Prostate gland (tissue), 2 donors: ENCODE results near the gene L1CAM. TPM values are rescaled to one million over a fixed set of nuclear protein-coding genes. Genes with fewer than 3 reads are reported as not detected.

Experiments
- DNase-seq: peaks from one replicate; pipeline ENCODE4 v3.0.0-alpha.2; 2019; ENCODE audit warnings: low spot score
- H3K27ac ChIP-seq, 2 donors: fragments of 200-600 bp; sonication (generic); 2 replicates each; pipeline ENCODE4 v1.5.1; 2017 to 2019
- H3K27me3 ChIP-seq: fragments of 200-600 bp; sonication (generic); replicated peaks from 2 replicates; pipeline ENCODE4 v1.5.1; 2019; ENCODE audit not compliant: insufficient read depth
- H3K36me3 ChIP-seq, 2 donors: fragments of 200-600 bp; sonication (generic); 1 replicate in 1 of 2; 2 replicates in 1 of 2; pipeline versions ENCODE4 v1.5.1 to v1.8.1; 2017 to 2019
- H3K4me1 ChIP-seq: fragments of 200-600 bp; sonication (generic); replicated peaks from 2 replicates; pipeline ENCODE4 v1.5.1; 2019
- H3K4me3 ChIP-seq, 2 donors: fragments of 200-600 bp; sonication (generic); 2 replicates each; pipeline ENCODE4 v1.5.1; 2017 to 2019
- H3K9me3 ChIP-seq: fragments of 200-600 bp; sonication (generic); 2 replicates; pipeline ENCODE4 v1.5.1; 2017
- CTCF ChIP-seq, 4 experiments: fragments of 200-600 bp in 2 of 4; fragments of 450-650 bp in 2 of 4; sonication (generic) in 2 of 4; IDR thresholded peaks; 1 replicate in 3 of 4; 2 replicates in 1 of 4; pipeline ENCODE4 v1.5.1; 2016 to 2019; ENCODE audit warnings: antibody characterized with exemption in 4 of 4, mild to moderate bottlenecking in 2 of 4, moderate library complexity in 2 of 4
- POLR2A ChIP-seq: fragments of 450-650 bp; IDR thresholded peaks from one replicate; pipeline ENCODE4 v1.6.1; 2016; ENCODE audit warnings: antibody characterized with exemption, mild to moderate bottlenecking
- POLR2AphosphoS5 ChIP-seq: sonication (generic); formaldehyde crosslinking; IDR thresholded peaks from one replicate; pipeline ENCODE4 v1.6.1; 2017; ENCODE audit warnings: antibody characterized with exemption
- WGBS: methylation state at CpG from one replicate; pipeline ENCODE4 v1.1.5; 2018; 5-methylcytosine and 5-hydroxymethylcytosine counted together
- intact Hi-C: fragments of 100-400 bp; cut with DNase I; formaldehyde crosslinking; loops from one replicate; pipeline ENCODE4 v1.14.2; 2022
- total RNA-seq, 2 donors: library from RNA; depleted of rRNA; stranded (reverse); fragments of >200 nt; gene quantifications; one replicate each; pipeline ENCODE4 v1.1.0, GENCODE V29; 2016

The L1CAM gene
- total RNA-seq, 2 donors from 2014 or later: 0.73 to 18.0 TPM

- intact Hi-C loops: no loop called here
- no peaks in the 10 kb centered on the region for H3K4me1 ChIP-seq
- 0% methylated on average over 6 of the region's 27 CpGs for WGBS
- TF ChIP-seq CTCF (IDR thresholded peaks at IDR 0.05) (no peak), POLR2A (no peak), POLR2AphosphoS5 (no peak)
- DNase-seq: no peak
- peak overlapping the region; percentile 22 for H3K4me3 ChIP-seq
- H3K27ac ChIP-seq: no peak overlapping the region
- no peaks in the 10 kb centered on the region for H3K9me3 ChIP-seq
- no peaks in the 10 kb centered on the region for H3K36me3 ChIP-seq
- no peaks in the 10 kb centered on the region for H3K27me3 ChIP-seq
These were observed 56.5 kb downstream of the L1CAM start for GRCh38 chrX:153829549-153829798.

DNA sequence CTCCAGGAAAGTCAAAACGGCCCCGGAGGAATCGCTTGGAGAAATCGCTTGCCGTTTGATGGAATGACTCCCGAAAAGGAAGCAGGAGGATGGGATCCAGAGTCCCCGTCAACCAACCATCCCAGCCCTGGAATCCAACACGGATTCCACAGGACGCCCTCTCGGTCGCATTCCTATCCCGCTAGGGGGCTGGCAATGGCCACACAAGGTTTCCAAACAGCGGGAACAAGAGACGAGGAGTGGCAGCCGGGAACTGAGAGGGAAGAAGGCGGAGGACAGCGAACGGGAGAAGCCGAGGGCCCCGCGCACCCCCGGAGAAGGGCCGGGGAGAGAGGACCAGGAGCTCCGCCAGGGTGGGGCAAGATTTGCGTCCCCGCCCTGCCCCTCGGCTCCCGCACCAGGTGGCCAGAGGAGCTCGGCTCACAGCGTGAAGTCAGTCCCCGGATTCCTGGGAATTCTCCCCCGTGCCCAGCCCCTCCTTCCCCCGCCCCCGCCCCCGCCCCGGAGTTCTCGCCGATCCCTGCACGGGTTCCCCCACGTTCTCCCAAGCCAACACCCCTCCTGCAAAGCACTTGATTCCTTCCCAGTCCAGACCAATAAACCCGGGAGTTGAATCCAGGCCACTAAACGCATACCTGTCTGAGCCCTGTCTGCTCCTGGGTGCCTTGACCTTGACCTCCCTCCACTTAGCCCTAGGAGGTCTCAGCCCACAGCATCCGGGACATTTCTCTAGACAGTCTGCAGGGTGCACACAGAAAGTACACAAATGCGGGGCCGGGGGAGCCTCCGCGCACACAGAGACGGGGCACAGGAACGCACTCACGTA lies 57.0 kb downstream of the L1CAM start:
- no peak for DNase-seq
- intact Hi-C loops: no loop called here
- Histone ChIP-seq H3K36me3 (no peaks in the 10 kb centered on the region), H3K4me1 (no peaks in the 10 kb centered on the region), H3K4me3 (no peak overlapping the region), H3K9me3 (no peaks in the 10 kb centered on the region), H3K27me3 (no peaks in the 10 kb centered on the region), H3K27ac (no peak overlapping the region)
- TF ChIP-seq POLR2AphosphoS5 (no peak), CTCF (IDR thresholded peaks at IDR 0.05) (no peak), POLR2A (no peak)
- WGBS: 12% methylated on average over 34 of the region's 50 CpGs

- intact Hi-C loops: no loop called here
- DNase-seq: no peak
- Histone ChIP-seq H3K9me3 (no peaks in the 10 kb centered on the region), H3K27ac (no peak overlapping the region), H3K4me1 (no peaks in the 10 kb centered on the region), H3K4me3 (no peak overlapping the region), H3K27me3 (no peaks in the 10 kb centered on the region), H3K36me3 (no peaks in the 10 kb centered on the region)
- 35% methylated on average over 3 of the region's 17 CpGs for WGBS
- TF ChIP-seq POLR2A (no peak), POLR2AphosphoS5 (no peak), CTCF (IDR thresholded peaks at IDR 0.05) (no peak)
These were observed 57.7 kb downstream of the L1CAM start for GRCh38 chrX:153828308-153828707.

DNA sequence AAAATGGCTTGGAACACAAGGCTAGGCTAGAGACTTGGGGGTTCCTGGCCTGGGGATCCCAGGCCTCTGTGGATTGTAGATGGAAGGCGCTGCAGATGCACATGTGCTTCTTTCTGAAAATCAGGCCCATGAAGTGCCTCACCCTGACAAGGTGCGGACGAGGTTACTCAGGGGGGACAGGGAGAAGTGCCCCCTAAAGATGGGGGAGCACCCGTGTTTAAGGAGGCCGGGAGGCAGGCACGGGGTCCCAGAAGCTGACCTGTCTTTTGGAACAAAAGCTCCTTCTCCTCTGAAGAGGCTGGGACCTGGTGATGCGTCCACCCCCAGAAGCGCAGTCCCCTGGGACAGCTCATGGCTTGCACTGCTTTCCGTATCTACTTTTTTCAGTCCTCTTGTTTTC lies 58.1 kb downstream of the L1CAM start:
- no peak for TF ChIP-seq POLR2AphosphoS5
- no peaks in the 10 kb centered on the region for H3K9me3 ChIP-seq
- H3K27me3 ChIP-seq: no peaks in the 10 kb centered on the region
- intact Hi-C loops: no loop called here
- no peak for DNase-seq
- H3K4me1 ChIP-seq: no peaks in the 10 kb centered on the region
- no peak overlapping the region for H3K27ac ChIP-seq
- H3K4me3 ChIP-seq: no peak overlapping the region
- no peaks in the 10 kb centered on the region for H3K36me3 ChIP-seq
- WGBS: 91% methylated on average over 9 of the region's 9 CpGs

GRCh38 chrX:153827016-153827415 lies 59.0 kb downstream of the L1CAM start:
- Histone ChIP-seq H3K9me3 (no peaks in the 10 kb centered on the region), H3K27ac (no peak overlapping the region), H3K36me3 (no peaks in the 10 kb centered on the region), H3K27me3 (no peaks in the 10 kb centered on the region), H3K4me3 (no peak overlapping the region), H3K4me1 (no peaks in the 10 kb centered on the region)
- no peak for DNase-seq
- intact Hi-C loops: no loop called here
- TF ChIP-seq POLR2AphosphoS5 (no peak), POLR2A (no peak), CTCF (IDR thresholded peaks at IDR 0.05) (no peak)
- WGBS: 85% methylated on average over 3 of the region's 3 CpGs
